ENCODE measurements around the gene STKLD1. TPM values are rescaled to one million over a fixed set of nuclear protein-coding genes. Genes with fewer than 3 reads are reported as not detected.

The STKLD1 gene
- total and polyA plus RNA-seq, 4 donors = 1.4 to 3.5 TPM; not detected in 2

GRCh38 chr9:133341369-133342068 lies 34.6 kb upstream of the STKLD1 start:
- H3K4me1 ChIP-seq (ENCODE audit: control insufficient read depth in 1 of 2, insufficient read depth in 2 of 2, low read length in 2 of 2) = peaks cover 0 to 2% of the 10 kb centered on the region in 2 donors
- DNase-seq = peak in 1 of 2 donors; percentile 88
- WGBS, 2 donors = 84 to 90% methylated on average over 15 of the region's 15 CpGs
- ATAC-seq (ENCODE audit: low FRiP score) = peak; percentile 34
- no peak overlapping the region for H3K27ac ChIP-seq (ENCODE audit: low read depth in 1 of 2, low read length in 2 of 2)
- H3K27me3 ChIP-seq (ENCODE audit: control insufficient read depth in 1 of 2, insufficient read depth in 2 of 2, low read length in 1 of 2) = no peaks in the 10 kb centered on the region
- intact Hi-C loops (cut with DNase I) = loop anchor here in 1 of 2 donors (10.0 kb wide), 1 partner anchor 673 kb away; no protein-coding TSS in a partner anchor
- H3K4me3 ChIP-seq (ENCODE audit: low read length in 2 of 2) = no peak overlapping the region
- H3K36me3 ChIP-seq (ENCODE audit: control insufficient read depth in 1 of 2, insufficient read depth in 2 of 2, low read length in 1 of 2) = no peaks in the 10 kb centered on the region
- no peaks in the 10 kb centered on the region for H3K9me3 ChIP-seq (ENCODE audit: control insufficient read depth, low read length)

- H3K36me3 ChIP-seq (ENCODE audit: control insufficient read depth in 1 of 2, insufficient read depth in 2 of 2, low read length in 1 of 2) = no peaks in the 10 kb centered on the region
- H3K4me3 ChIP-seq (ENCODE audit: low read length in 2 of 2) = no peak overlapping the region
- DNase-seq (no peak), ATAC-seq (ENCODE audit: low FRiP score) (peak; percentile 2)
- no peaks in the 10 kb centered on the region for H3K9me3 ChIP-seq (ENCODE audit: control insufficient read depth, low read length)
- no peaks in the 10 kb centered on the region for H3K27me3 ChIP-seq (ENCODE audit: control insufficient read depth in 1 of 2, insufficient read depth in 2 of 2, low read length in 1 of 2)
- H3K4me1 ChIP-seq (ENCODE audit: control insufficient read depth in 1 of 2, insufficient read depth in 2 of 2, low read length in 2 of 2) = peaks cover 0 to 3% of the 10 kb centered on the region in 2 donors
- no peak overlapping the region for H3K27ac ChIP-seq (ENCODE audit: low read depth in 1 of 2, low read length in 2 of 2)
- 71 to 79% methylated on average over 12 of the region's 12 CpGs for WGBS, 2 donors
- intact Hi-C loops (cut with DNase I) = loop anchor here in 1 of 2 donors (10.0 kb wide), 1 partner anchor 673 kb away; no protein-coding TSS in a partner anchor
Measured at GRCh38 chr9:133342069-133342406, 34.1 kb upstream of the STKLD1 start.

GRCh38 chr9:133342570-133342969 lies 33.6 kb upstream of the STKLD1 start:
- Histone ChIP-seq H3K9me3 (ENCODE audit: control insufficient read depth, low read length) (no peaks in the 10 kb centered on the region), H3K27ac (ENCODE audit: low read depth in 1 of 2, low read length in 2 of 2) (no peak overlapping the region), H3K4me1 (ENCODE audit: control insufficient read depth in 1 of 2, insufficient read depth in 2 of 2, low read length in 2 of 2) (peaks cover 0 to 3% of the 10 kb centered on the region in 2 donors), H3K36me3 (ENCODE audit: control insufficient read depth in 1 of 2, insufficient read depth in 2 of 2, low read length in 1 of 2) (no peaks in the 10 kb centered on the region), H3K27me3 (ENCODE audit: control insufficient read depth in 1 of 2, insufficient read depth in 2 of 2, low read length in 1 of 2) (no peaks in the 10 kb centered on the region), H3K4me3 (ENCODE audit: low read length in 2 of 2) (no peak overlapping the region)
- ATAC-seq (ENCODE audit: low FRiP score) (no peak), DNase-seq (no peak)
- intact Hi-C loops (cut with DNase I) = loop anchor here in 1 of 2 donors (10.0 kb wide), 1 partner anchor 672 kb away; no protein-coding TSS in a partner anchor
- 76 to 78% methylated on average over 9 to 11 of the region's 11 CpGs for WGBS, 2 donors

- no peak overlapping the region for H3K27ac ChIP-seq (ENCODE audit: low read depth in 1 of 2, low read length in 2 of 2)
- 91 to 92% methylated on average over 19 of the region's 19 CpGs for WGBS, 2 donors
- intact Hi-C loops (cut with DNase I) = loop anchor here in 1 of 2 donors (10.0 kb wide), 1 partner anchor 671 kb away; no protein-coding TSS in a partner anchor
Measured at GRCh38 chr9:133344071-133344470, 32.1 kb upstream of the STKLD1 start.

GRCh38 chr9:133344979-133345378 lies 31.2 kb upstream of the STKLD1 start:
- ATAC-seq (ENCODE audit: low FRiP score) = no peak
- Histone ChIP-seq H3K9me3 (ENCODE audit: control insufficient read depth, low read length) (no peaks in the 10 kb centered on the region), H3K27ac (ENCODE audit: low read depth in 1 of 2, low read length in 2 of 2) (no peak overlapping the region), H3K4me1 (ENCODE audit: control insufficient read depth in 1 of 2, insufficient read depth in 2 of 2, low read length in 2 of 2) (peaks cover 0 to 3% of the 10 kb centered on the region in 2 donors), H3K4me3 (ENCODE audit: low read length in 2 of 2) (no peak overlapping the region), H3K27me3 (ENCODE audit: control insufficient read depth in 1 of 2, insufficient read depth in 2 of 2, low read length in 1 of 2) (no peaks in the 10 kb centered on the region), H3K36me3 (ENCODE audit: control insufficient read depth in 1 of 2, insufficient read depth in 2 of 2, low read length in 1 of 2) (no peaks in the 10 kb centered on the region)
- intact Hi-C loops (cut with DNase I) = loop anchor here in 1 of 2 donors (10.0 kb wide), 1 partner anchor 670 kb away; no protein-coding TSS in a partner anchor
- WGBS, 2 donors = 92 to 94% methylated on average over 12 of the region's 12 CpGs
- DNase-seq = no peak

More at GRCh38 chr9:133344071-133344470, 32.1 kb upstream of the STKLD1 start:
- H3K4me1 ChIP-seq (ENCODE audit: control insufficient read depth in 1 of 2, insufficient read depth in 2 of 2, low read length in 2 of 2) = peaks cover 0 to 3% of the 10 kb centered on the region in 2 donors
- ATAC-seq (ENCODE audit: low FRiP score) (no peak), DNase-seq (no peak)
- no peak overlapping the region for H3K4me3 ChIP-seq (ENCODE audit: low read length in 2 of 2)
- H3K27me3 ChIP-seq (ENCODE audit: control insufficient read depth in 1 of 2, insufficient read depth in 2 of 2, low read length in 1 of 2) = no peaks in the 10 kb centered on the region
- no peaks in the 10 kb centered on the region for H3K36me3 ChIP-seq (ENCODE audit: control insufficient read depth in 1 of 2, insufficient read depth in 2 of 2, low read length in 1 of 2)
- H3K9me3 ChIP-seq (ENCODE audit: control insufficient read depth, low read length) = no peaks in the 10 kb centered on the region

DNA sequence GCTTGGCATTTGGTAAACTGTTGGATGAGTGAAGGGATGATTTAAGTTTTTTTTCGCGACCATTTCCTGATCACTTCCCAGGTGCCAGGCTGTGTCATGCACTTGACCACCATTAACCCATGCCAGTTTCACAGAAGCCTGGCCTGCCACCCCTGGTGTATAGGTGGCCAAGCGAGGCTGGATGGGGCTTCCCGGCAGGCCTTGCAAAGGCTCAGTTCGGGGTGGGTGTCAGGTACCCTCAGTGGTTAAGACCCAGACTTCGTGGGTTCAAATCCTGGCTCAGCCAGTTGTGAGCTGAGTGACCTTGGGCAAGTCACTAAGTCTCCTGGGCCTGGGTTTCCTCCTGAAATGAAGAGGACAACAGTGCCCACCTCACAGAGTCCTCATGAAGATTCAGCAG lies 30.6 kb upstream of the STKLD1 start:
- intact Hi-C loops (cut with DNase I) = loop anchor here in 1 of 2 donors (10.0 kb wide), 1 partner anchor 669 kb away; no protein-coding TSS in a partner anchor
- WGBS, 2 donors = 91 to 92% methylated on average over 6 of the region's 6 CpGs
- Histone ChIP-seq H3K36me3 (ENCODE audit: control insufficient read depth in 1 of 2, insufficient read depth in 2 of 2, low read length in 1 of 2) (peaks cover 0 to 3% of the 10 kb centered on the region in 2 donors), H3K27me3 (ENCODE audit: control insufficient read depth in 1 of 2, insufficient read depth in 2 of 2, low read length in 1 of 2) (no peaks in the 10 kb centered on the region), H3K9me3 (ENCODE audit: control insufficient read depth, low read length) (no peaks in the 10 kb centered on the region), H3K27ac (ENCODE audit: low read depth in 1 of 2, low read length in 2 of 2) (no peak overlapping the region), H3K4me1 (ENCODE audit: control insufficient read depth in 1 of 2, insufficient read depth in 2 of 2, low read length in 2 of 2) (peaks cover 0 to 3% of the 10 kb centered on the region in 2 donors), H3K4me3 (ENCODE audit: low read length in 2 of 2) (no peak overlapping the region)
- ATAC-seq (ENCODE audit: low FRiP score) = no peak
- no peak for DNase-seq

- Histone ChIP-seq H3K4me1 (ENCODE audit: control insufficient read depth in 1 of 2, insufficient read depth in 2 of 2, low read length in 2 of 2) (peaks cover 0 to 3% of the 10 kb centered on the region in 2 donors), H3K9me3 (ENCODE audit: control insufficient read depth, low read length) (no peaks in the 10 kb centered on the region), H3K27me3 (ENCODE audit: control insufficient read depth in 1 of 2, insufficient read depth in 2 of 2, low read length in 1 of 2) (no peaks in the 10 kb centered on the region), H3K36me3 (ENCODE audit: control insufficient read depth in 1 of 2, insufficient read depth in 2 of 2, low read length in 1 of 2) (peaks cover 0 to 3% of the 10 kb centered on the region in 2 donors), H3K4me3 (ENCODE audit: low read length in 2 of 2) (no peak overlapping the region), H3K27ac (ENCODE audit: low read depth in 1 of 2, low read length in 2 of 2) (no peak overlapping the region)
- intact Hi-C loops (cut with DNase I) = loop anchor here in 1 of 2 donors (10.0 kb wide), 1 partner anchor 669 kb away; no protein-coding TSS in a partner anchor
- 61 to 66% methylated on average over 15 of the region's 15 CpGs for WGBS, 2 donors
- DNase-seq (no peak), ATAC-seq (ENCODE audit: low FRiP score) (no peak)
Measured at GRCh38 chr9:133346021-133346785, 30.0 kb upstream of the STKLD1 start.

DNA sequence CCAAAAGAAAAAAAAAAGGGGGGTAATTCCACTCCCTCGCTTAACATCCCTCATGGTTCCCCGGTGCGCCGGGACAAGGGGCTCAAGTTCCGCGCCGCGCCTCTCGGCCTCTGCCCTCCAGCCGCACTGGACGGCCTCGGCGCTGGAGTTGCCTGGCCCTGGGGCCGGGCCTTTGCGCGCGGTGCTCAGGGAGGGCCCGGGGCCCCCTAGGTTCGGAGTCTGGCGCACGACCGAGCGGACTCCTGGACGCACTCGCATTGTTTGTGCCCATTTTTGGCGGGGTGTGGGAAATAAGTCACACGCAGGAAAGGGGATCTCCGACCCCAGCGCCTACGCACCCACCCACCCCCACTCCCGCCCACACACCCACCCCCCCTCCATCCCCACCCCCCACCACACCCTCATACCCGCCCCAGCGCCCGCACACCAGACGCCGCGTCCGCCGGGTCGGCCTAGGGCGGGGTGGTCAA lies 28.6 kb upstream of the STKLD1 start:
- peaks cover 0 to 3% of the 10 kb centered on the region in 2 donors for H3K4me1 ChIP-seq (ENCODE audit: control insufficient read depth in 1 of 2, insufficient read depth in 2 of 2, low read length in 2 of 2)
- H3K4me3 ChIP-seq (ENCODE audit: low read length in 2 of 2) = peak overlapping the region; percentile 85 to 93
- peak in 1 of 2 donors; percentile 62 for DNase-seq
- intact Hi-C loops (cut with DNase I) = loop anchor here in 1 of 2 donors (10.0 kb wide), 1 partner anchor 667 kb away; no protein-coding TSS in a partner anchor
- peak; percentile 78 for ATAC-seq (ENCODE audit: low FRiP score)
- H3K27me3 ChIP-seq (ENCODE audit: control insufficient read depth in 1 of 2, insufficient read depth in 2 of 2, low read length in 1 of 2) = no peaks in the 10 kb centered on the region
- 0 to 1% methylated on average over 29 to 41 of the region's 41 CpGs for WGBS, 2 donors
- peak overlapping the region in 1 of 2 donors; percentile 55 for H3K27ac ChIP-seq (ENCODE audit: low read depth in 1 of 2, low read length in 2 of 2)
- H3K9me3 ChIP-seq (ENCODE audit: control insufficient read depth, low read length) = no peaks in the 10 kb centered on the region
- peaks cover 0 to 7% of the 10 kb centered on the region in 2 donors for H3K36me3 ChIP-seq (ENCODE audit: control insufficient read depth in 1 of 2, insufficient read depth in 2 of 2, low read length in 1 of 2)

Measured in aorta (tissue), 5 donors.